Heart left ventricle (tissue), 13 donors: Measurements from ENCODE around the gene RAB11B.

Experiments used
- CTCF ChIP-seq, 12 donors: fragments of 200-600 bp; sonication (generic) in 4 of 12; IDR thresholded peaks; one replicate each; pipeline versions ENCODE4 v1.5.0 to v1.8.0; 2018 to 2022; ENCODE audit warnings: antibody characterized with exemption in 12 of 12, mild to moderate bottlenecking in 5 of 12
- POLR2A ChIP-seq, 2 donors: fragments of 450-650 bp; IDR thresholded peaks; one replicate each; pipeline ENCODE4 v1.6.1; 2017; ENCODE audit warnings: antibody characterized with exemption in 2 of 2, mild to moderate bottlenecking in 2 of 2, moderate library complexity in 2 of 2
- donor health status: ischemic (EF 13 %, LVEDD 7.1; RV severe dilation, severe dysfunction).
- donor health status: DM: no; HTN: yes; CAD: no.
- donor health status: DM: no; HTN: no; CAD: no.
- donor health status: ischemic (EF 25% LVEDD 6.9; RV normal size, moderate dysfunction).
- donor health status: ischemic (EF 25% LVEDD 5.7; RV mildly dilated, moderate dysfunction).
- donor health status: ischemic (EF 35%, LVEDD 5.7; RV mildly dilated, moderate dysfunction).
- donor health status: nonischemic (EF 11% LVEDD 7.7; RV severe dilation, severe dysfunction).
- donor health status: DM: yes; HTN: yes; CAD: no.
- donor health status: PGD.
- donor health status: ischemic (EF 29% LVEDD 5.4; RV normal size, mild dysfunction).
- donor health status: nonischemic (EF 23%, LVEDD 6.1; RV moderate dilation, normal function).

- TF ChIP-seq CTCF (IDR thresholded peaks at IDR 0.05) (no peak), POLR2A (IDR thresholded peaks at IDR 0.05) (no peak)
These were observed 33.1 kb upstream of the RAB11B start for GRCh38 chr19:8357007-8357521.
